Activated B cell treated with CpG ODN at 0.5 μM for 24 hours (primary cell): ENCODE results near the gene STAB2. TPM values are rescaled to one million over a fixed set of nuclear protein-coding genes. Genes with fewer than 3 reads are reported as not detected.

ENCODE experiments used
- ATAC-seq: fragments of 200-7000 bp; cut with Tn5 transposase; one replicate; pipeline ENCODE4 v1.10.0; 2021; ENCODE audit warnings: low read depth, mild to moderate bottlenecking, moderate library complexity
- CTCF ChIA-PET: fragments of 350-600 bp; sonication (Branson Sonifier 250); formaldehyde crosslinking; loops from one replicate; lab custom pipeline; 2021; ENCODE audit warnings: antibody characterized with exemption; lab: Charles Lee
- POLR2A ChIA-PET: fragments of 350-600 bp; sonication (Branson Sonifier 250); formaldehyde crosslinking; loops from one replicate; lab custom pipeline; 2021; ENCODE audit warnings: antibody characterized with exemption; lab: Charles Lee
- DNase-seq: peaks from one replicate; pipeline ENCODE4 v3.0.0; 2022
- H3K27ac Mint-ChIP-seq: one replicate; pipeline ENCODE4 v1.8.0; 2020; ENCODE audit warnings: mixed read lengths
- H3K27me3 Mint-ChIP-seq: one replicate; pipeline ENCODE4 v1.8.0; 2021; ENCODE audit warnings: mixed read lengths
- H3K36me3 Mint-ChIP-seq: one replicate; pipeline ENCODE4 v1.8.0; 2021; ENCODE audit warnings: low read depth, mixed read lengths
- H3K4me1 Mint-ChIP-seq: one replicate; pipeline ENCODE4 v1.8.0; 2021; ENCODE audit warnings: mixed read lengths
- H3K4me3 Mint-ChIP-seq: one replicate; pipeline ENCODE4 v1.8.0; 2020; ENCODE audit warnings: mild to moderate bottlenecking, mixed read lengths
- H3K9me3 Mint-ChIP-seq: one replicate; pipeline ENCODE4 v1.8.0; 2020; ENCODE audit warnings: mixed read lengths
- intact Hi-C: fragments of 100-400 bp; cut with micrococcal nuclease; formaldehyde crosslinking; loops from one replicate; pipeline ENCODE4 v1.15.1; 2024
- total RNA-seq: library from RNA; stranded (reverse); gene quantifications from 2 replicates; pipeline ENCODE4 v1.2.3, GENCODE V29; 2022
- TF ChIP-seq, protein P1 (sequence below): fragments of 200-600 bp; IDR thresholded peaks from one replicate; pipeline ENCODE4 v1.8.0; 2022; ENCODE audit warnings: antibody characterized with exemption, mild to moderate bottlenecking

The STAB2 gene, protein sequence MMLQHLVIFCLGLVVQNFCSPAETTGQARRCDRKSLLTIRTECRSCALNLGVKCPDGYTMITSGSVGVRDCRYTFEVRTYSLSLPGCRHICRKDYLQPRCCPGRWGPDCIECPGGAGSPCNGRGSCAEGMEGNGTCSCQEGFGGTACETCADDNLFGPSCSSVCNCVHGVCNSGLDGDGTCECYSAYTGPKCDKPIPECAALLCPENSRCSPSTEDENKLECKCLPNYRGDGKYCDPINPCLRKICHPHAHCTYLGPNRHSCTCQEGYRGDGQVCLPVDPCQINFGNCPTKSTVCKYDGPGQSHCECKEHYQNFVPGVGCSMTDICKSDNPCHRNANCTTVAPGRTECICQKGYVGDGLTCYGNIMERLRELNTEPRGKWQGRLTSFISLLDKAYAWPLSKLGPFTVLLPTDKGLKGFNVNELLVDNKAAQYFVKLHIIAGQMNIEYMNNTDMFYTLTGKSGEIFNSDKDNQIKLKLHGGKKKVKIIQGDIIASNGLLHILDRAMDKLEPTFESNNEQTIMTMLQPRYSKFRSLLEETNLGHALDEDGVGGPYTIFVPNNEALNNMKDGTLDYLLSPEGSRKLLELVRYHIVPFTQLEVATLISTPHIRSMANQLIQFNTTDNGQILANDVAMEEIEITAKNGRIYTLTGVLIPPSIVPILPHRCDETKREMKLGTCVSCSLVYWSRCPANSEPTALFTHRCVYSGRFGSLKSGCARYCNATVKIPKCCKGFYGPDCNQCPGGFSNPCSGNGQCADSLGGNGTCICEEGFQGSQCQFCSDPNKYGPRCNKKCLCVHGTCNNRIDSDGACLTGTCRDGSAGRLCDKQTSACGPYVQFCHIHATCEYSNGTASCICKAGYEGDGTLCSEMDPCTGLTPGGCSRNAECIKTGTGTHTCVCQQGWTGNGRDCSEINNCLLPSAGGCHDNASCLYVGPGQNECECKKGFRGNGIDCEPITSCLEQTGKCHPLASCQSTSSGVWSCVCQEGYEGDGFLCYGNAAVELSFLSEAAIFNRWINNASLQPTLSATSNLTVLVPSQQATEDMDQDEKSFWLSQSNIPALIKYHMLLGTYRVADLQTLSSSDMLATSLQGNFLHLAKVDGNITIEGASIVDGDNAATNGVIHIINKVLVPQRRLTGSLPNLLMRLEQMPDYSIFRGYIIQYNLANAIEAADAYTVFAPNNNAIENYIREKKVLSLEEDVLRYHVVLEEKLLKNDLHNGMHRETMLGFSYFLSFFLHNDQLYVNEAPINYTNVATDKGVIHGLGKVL (N-terminal part only)
- not detected in 2 replicates for total RNA-seq

GRCh38 chr12:103586791-103587370, at the start of gene STAB2:
STAB2 (plus strand) TSS chr12:103587273; CDS start chr12:103587477, 204 bp downstream.
- no peaks in the 10 kb centered on the region for H3K9me3 Mint-ChIP-seq
- POLR2A ChIA-PET: no interaction called here
- H3K36me3 Mint-ChIP-seq: no peaks in the 10 kb centered on the region
- no peak within 1 kb of the TSS for H3K4me3 Mint-ChIP-seq
- intact Hi-C loops: no loop called here
- TF ChIP-seq, protein P1, sequence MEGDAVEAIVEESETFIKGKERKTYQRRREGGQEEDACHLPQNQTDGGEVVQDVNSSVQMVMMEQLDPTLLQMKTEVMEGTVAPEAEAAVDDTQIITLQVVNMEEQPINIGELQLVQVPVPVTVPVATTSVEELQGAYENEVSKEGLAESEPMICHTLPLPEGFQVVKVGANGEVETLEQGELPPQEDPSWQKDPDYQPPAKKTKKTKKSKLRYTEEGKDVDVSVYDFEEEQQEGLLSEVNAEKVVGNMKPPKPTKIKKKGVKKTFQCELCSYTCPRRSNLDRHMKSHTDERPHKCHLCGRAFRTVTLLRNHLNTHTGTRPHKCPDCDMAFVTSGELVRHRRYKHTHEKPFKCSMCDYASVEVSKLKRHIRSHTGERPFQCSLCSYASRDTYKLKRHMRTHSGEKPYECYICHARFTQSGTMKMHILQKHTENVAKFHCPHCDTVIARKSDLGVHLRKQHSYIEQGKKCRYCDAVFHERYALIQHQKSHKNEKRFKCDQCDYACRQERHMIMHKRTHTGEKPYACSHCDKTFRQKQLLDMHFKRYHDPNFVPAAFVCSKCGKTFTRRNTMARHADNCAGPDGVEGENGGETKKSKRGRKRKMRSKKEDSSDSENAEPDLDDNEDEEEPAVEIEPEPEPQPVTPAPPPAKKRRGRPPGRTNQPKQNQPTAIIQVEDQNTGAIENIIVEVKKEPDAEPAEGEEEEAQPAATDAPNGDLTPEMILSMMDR: no peak
- H3K27me3 Mint-ChIP-seq: peaks cover 15% of the 10 kb centered on the region
- CTCF ChIA-PET: no interaction called here
- ATAC-seq (no peak), DNase-seq (no peak)
- no peak within 1 kb of the TSS for H3K27ac Mint-ChIP-seq
- no peaks in the 10 kb centered on the region for H3K4me1 Mint-ChIP-seq

DNA sequence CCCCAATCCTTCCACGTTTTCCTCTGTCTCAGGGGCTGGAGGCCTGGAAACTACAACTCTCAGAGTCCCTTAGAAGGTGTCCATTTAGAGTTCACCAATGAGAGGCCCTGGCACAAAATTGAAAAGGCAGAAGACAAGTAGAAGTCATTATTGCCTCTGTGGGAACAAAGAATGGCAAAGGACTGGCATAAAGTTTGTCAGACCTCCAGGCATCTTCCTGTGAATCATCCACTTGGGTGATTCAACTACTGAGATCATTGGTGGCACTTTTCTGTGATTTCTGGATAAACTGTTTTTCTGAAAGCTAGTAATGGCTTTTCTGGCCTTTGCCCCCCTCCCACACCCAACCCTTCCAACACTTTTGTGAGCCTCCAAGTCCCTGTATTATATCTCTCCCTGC, 48.7 kb upstream of the STAB2 start:
- Mint-ChIP-seq H3K27ac (no peak overlapping the region), H3K36me3 (no peaks in the 10 kb centered on the region), H3K4me3 (no peak overlapping the region), H3K4me1 (peaks cover 4% of the 10 kb centered on the region), H3K27me3 (no peaks in the 10 kb centered on the region), H3K9me3 (no peaks in the 10 kb centered on the region)
- ChIA-PET POLR2A (no interaction called here), CTCF (interaction anchor here (1.9 kb wide), 1 partner anchor 10 kb away, joined by 7 read pairs; no protein-coding TSS in a partner anchor)
- DNase-seq (no peak), ATAC-seq (no peak)
- TF ChIP-seq, protein P1: no peak
- intact Hi-C loops: no loop called here

DNA sequence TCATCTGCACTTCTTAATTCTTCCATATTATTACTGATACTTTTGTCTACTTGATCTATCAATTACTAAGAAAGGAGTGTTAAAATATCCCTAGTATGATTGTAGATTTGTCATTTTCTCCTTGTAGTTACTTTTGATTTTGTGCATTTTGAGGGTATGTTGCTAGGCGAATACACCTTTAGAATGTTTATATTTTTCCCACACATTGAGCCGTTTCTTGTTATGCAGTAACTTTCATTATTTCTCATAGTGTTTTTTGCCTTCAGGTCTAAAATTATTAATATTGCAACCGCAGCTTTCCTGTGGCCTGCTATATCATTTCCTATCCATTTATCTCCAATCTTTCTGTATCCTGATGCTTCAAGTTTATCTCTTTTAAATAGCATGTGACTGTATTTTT, 46.8 kb upstream of the STAB2 start:
- TF ChIP-seq, protein P1: no peak
- DNase-seq (no peak), ATAC-seq (no peak)
- Mint-ChIP-seq H3K4me3 (no peak overlapping the region), H3K27ac (no peak overlapping the region), H3K4me1 (peaks cover 4% of the 10 kb centered on the region), H3K27me3 (no peaks in the 10 kb centered on the region), H3K36me3 (no peaks in the 10 kb centered on the region), H3K9me3 (peaks cover 3% of the 10 kb centered on the region)
- CTCF ChIA-PET: interaction anchor here (0.7 kb wide), 1 partner anchor 657 kb away, joined by 3 read pairs; no protein-coding TSS in a partner anchor
- POLR2A ChIA-PET: no interaction called here
- intact Hi-C loops: no loop called here

DNA sequence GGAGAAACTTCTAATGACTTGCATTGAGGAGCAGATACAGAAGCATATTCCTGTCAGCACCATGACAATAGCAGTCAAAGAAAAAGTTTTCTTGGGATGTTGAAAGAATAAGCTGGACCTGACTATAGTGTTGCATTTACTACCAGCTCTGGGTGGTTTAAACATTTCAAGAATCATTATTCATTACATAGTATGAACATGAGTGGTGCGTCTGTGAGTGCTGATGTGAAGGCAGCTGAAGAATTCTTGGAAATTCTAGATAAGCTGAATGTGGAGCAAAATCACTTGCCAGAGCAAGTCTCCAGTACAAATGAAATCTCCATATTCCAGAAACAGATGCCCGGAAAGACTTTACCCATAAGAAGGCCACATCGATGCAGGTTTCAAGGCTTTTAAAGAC, 45.0 kb upstream of the STAB2 start:
- H3K4me1 Mint-ChIP-seq: peaks cover 4% of the 10 kb centered on the region
- POLR2A ChIA-PET: no interaction called here
- no peaks in the 10 kb centered on the region for H3K36me3 Mint-ChIP-seq
- H3K9me3 Mint-ChIP-seq: peaks cover 3% of the 10 kb centered on the region
- no peak overlapping the region for H3K4me3 Mint-ChIP-seq
- no peak for ATAC-seq
- H3K27ac Mint-ChIP-seq: no peak overlapping the region
- H3K27me3 Mint-ChIP-seq: peaks cover 2% of the 10 kb centered on the region
- TF ChIP-seq, protein P1: no peak
- CTCF ChIA-PET: interaction anchor here (1.1 to 1.2 kb wide), 2 partner anchors 46 to 658 kb away, joined by 3 to 4 read pairs; no protein-coding TSS in a partner anchor
- no peak for DNase-seq
- intact Hi-C loops: loop anchor here (2.0 kb wide), 1 partner anchor 135 kb away; no protein-coding TSS in a partner anchor
